SU-DHL-6 (cell line): Measurements from ENCODE around the gene SCFD2.

ENCODE experiments used
- EZH2phosphoT487 ChIP-seq: fragments of 200-600 bp; sonication (generic), shearing (Covaris generic); conservative IDR thresholded peaks from 2 replicates; pipeline ENCODE4 v1.6.1; 2018; ENCODE audit warnings: mild to moderate bottlenecking, antibody characterized with exemption, low read length, moderate library complexity, mixed read lengths
- TF ChIP-seq, protein P1 (sequence below): fragments of 200-600 bp; sonication (generic); IDR thresholded peaks from one replicate; pipeline ENCODE4 v1.5.1; 2017; ENCODE audit warnings: antibody characterized with exemption, mild to moderate bottlenecking, low read length, moderate library complexity; ENCODE audit not compliant: insufficient read depth, poor library complexity, severe bottlenecking

DNA sequence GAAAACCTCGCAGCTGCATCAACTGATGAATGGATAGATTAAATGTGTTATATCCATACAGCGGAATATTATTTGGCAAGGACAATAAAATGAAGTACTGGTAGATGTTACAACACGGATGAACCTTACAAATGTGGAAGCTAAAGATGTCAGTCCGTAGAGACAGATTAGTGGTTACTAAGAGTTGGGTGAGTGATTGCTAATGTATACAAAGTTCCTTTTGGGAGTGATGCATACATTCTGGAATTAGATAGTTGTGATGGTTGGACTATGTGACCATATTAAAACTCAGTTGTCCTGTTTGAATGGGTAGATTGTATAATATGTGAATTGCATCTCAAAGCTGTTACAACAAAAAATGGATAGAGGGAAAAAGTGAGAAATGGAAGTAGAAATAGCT, 14.4 kb upstream of the SCFD2 start:
- TF ChIP-seq, protein P1, sequence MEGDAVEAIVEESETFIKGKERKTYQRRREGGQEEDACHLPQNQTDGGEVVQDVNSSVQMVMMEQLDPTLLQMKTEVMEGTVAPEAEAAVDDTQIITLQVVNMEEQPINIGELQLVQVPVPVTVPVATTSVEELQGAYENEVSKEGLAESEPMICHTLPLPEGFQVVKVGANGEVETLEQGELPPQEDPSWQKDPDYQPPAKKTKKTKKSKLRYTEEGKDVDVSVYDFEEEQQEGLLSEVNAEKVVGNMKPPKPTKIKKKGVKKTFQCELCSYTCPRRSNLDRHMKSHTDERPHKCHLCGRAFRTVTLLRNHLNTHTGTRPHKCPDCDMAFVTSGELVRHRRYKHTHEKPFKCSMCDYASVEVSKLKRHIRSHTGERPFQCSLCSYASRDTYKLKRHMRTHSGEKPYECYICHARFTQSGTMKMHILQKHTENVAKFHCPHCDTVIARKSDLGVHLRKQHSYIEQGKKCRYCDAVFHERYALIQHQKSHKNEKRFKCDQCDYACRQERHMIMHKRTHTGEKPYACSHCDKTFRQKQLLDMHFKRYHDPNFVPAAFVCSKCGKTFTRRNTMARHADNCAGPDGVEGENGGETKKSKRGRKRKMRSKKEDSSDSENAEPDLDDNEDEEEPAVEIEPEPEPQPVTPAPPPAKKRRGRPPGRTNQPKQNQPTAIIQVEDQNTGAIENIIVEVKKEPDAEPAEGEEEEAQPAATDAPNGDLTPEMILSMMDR: no peak
- no peak for TF ChIP-seq EZH2phosphoT487
